Measurements from ENCODE around the gene SCTR. TPM values are rescaled to one million over a fixed set of nuclear protein-coding genes. Genes with fewer than 3 reads are reported as not detected.
A peak's percentile ranks its signal among the peaks of the same experiment; 100 is the strongest.

The SCTR gene
- total RNA-seq, 1 donor from 2014 or later: 1.9 TPM

GRCh38 chr2:119422360-119423107, 101.7 kb downstream of the SCTR start:
- no peak for DNase-seq (ENCODE audit: extremely low spot score, unreplicated experiment)
- peaks cover 37% of the 10 kb centered on the region for H3K4me1 Mint-ChIP-seq (ENCODE audit: unreplicated experiment)
- H3K27ac Mint-ChIP-seq: peak overlapping the region; percentile 40
- H3K9me3 Mint-ChIP-seq: peaks cover 9% of the 10 kb centered on the region
- no peak overlapping the region for H3K4me3 Mint-ChIP-seq
- TF ChIP-seq CTCF (conservative IDR thresholded peaks at IDR 0.05): no peak
- H3K27me3 Mint-ChIP-seq: peaks cover 4% of the 10 kb centered on the region
- H3K36me3 Mint-ChIP-seq: peaks cover 6% of the 10 kb centered on the region

GRCh38 chr2:119421741-119422140, 102.5 kb downstream of the SCTR start:
- DNase-seq (ENCODE audit: extremely low spot score, unreplicated experiment): no peak
- Mint-ChIP-seq H3K4me3 (no peak overlapping the region), H3K9me3 (peaks cover 9% of the 10 kb centered on the region), H3K27ac (no peak overlapping the region), H3K4me1 (ENCODE audit: unreplicated experiment) (peaks cover 30% of the 10 kb centered on the region), H3K36me3 (peaks cover 6% of the 10 kb centered on the region), H3K27me3 (peaks cover 4% of the 10 kb centered on the region)
- no peak for TF ChIP-seq CTCF (conservative IDR thresholded peaks at IDR 0.05)

DNA sequence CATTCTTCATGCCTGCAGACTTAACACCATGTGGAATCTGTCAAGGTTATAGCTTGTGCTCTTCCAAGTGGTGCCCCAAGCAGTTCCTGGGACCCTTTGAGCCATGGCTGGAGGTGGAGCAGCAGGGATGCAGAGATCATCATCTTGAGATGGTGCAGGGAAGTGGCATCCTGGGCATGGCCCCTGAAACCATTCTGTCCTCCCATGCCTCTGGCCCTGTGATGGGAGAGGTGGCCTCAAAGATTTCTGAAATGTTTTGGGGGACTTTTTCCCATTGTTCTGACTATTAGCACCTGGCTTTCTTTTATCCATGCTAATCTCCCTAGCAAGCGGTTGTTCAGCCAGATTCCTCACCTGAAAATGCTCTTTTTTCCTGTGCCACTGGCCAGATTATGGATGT, 103.0 kb downstream of the SCTR start:
- Mint-ChIP-seq H3K27me3 (peaks cover 4% of the 10 kb centered on the region), H3K36me3 (peaks cover 6% of the 10 kb centered on the region), H3K4me1 (ENCODE audit: unreplicated experiment) (peaks cover 25% of the 10 kb centered on the region), H3K4me3 (no peak overlapping the region), H3K27ac (no peak overlapping the region), H3K9me3 (peaks cover 9% of the 10 kb centered on the region)
- no peak for TF ChIP-seq CTCF (conservative IDR thresholded peaks at IDR 0.05)
- no peak for DNase-seq (ENCODE audit: extremely low spot score, unreplicated experiment)

DNA sequence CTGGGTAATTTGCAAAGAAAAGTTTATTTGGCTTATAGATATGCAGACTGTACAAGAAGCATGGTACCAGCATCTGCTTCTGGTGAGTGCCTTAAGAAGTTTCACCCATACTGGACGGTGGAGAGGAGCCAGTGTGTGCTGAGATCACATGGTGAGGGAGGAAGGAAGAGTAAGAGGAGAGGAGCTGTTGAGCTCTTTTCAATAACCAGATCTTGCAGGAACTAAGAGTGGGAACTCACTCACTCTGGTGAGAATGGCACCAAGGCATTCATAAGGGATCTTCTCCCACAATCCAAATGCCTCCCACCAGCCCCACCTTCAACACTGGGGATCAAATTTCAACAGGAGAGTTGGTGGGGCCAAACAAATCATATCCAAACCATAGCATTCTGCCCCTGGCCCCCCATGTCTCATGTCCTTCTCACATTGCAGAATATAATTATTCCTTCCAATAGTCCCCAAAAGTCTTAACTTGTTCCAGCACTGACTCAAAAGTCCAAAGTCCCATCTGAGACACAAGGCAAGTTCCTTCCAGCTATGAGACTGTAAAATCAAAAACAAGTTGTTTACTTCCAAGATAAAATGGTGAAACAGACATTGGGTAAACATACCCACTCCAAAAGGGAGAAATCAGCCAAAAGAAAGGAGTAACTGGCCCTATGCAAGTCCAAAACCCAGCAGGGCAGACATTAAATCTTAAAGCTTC, 104.3 kb downstream of the SCTR start:
- Mint-ChIP-seq H3K27me3 (peaks cover 4% of the 10 kb centered on the region), H3K4me3 (no peak overlapping the region), H3K27ac (no peak overlapping the region), H3K36me3 (peaks cover 6% of the 10 kb centered on the region), H3K9me3 (peaks cover 9% of the 10 kb centered on the region), H3K4me1 (ENCODE audit: unreplicated experiment) (peaks cover 21% of the 10 kb centered on the region)
- no peak for TF ChIP-seq CTCF (conservative IDR thresholded peaks at IDR 0.05)
- no peak for DNase-seq (ENCODE audit: extremely low spot score, unreplicated experiment)

- peaks cover 9% of the 10 kb centered on the region for H3K9me3 Mint-ChIP-seq
- peaks cover 6% of the 10 kb centered on the region for H3K36me3 Mint-ChIP-seq
- no peak for DNase-seq (ENCODE audit: extremely low spot score, unreplicated experiment)
- peaks cover 21% of the 10 kb centered on the region for H3K4me1 Mint-ChIP-seq (ENCODE audit: unreplicated experiment)
- no peak overlapping the region for H3K4me3 Mint-ChIP-seq
- TF ChIP-seq CTCF (conservative IDR thresholded peaks at IDR 0.05): no peak
- H3K27ac Mint-ChIP-seq: no peak overlapping the region
- peaks cover 4% of the 10 kb centered on the region for H3K27me3 Mint-ChIP-seq
Observed at GRCh38 chr2:119419065-119419464, 105.2 kb downstream of the SCTR start.
